K562 (cell line): ENCODE measurements around the gene IPO11. TPM values are rescaled to one million over a fixed set of nuclear protein-coding genes. Genes with fewer than 3 reads are reported as not detected.
A peak's percentile ranks its signal among the peaks of the same experiment; 100 is the strongest.

Experiments used
- BDP1 ChIP-seq: IDR thresholded peaks from 3 replicates; pipeline ENCODE4 v1.6.1; 2011; ENCODE audit not compliant: insufficient read length, insufficient read depth
- CEBPG ChIP-seq, 3 experiments: fragments of 200-800 bp in 1 of 3; sonication (Bioruptor generic) in 1 of 3; sonication (generic) in 1 of 3; formaldehyde crosslinking in 1 of 3; IDR thresholded peaks in 2 of 3; conservative IDR thresholded peaks in 1 of 3; 2 replicates each; pipeline versions ENCODE4 v1.6.1 to v1.8.0; 2016 to 2022; ENCODE audit warnings: missing compliant biosample characterization in 2 of 3, missing genetic modification characterization in 2 of 3, mild to moderate bottlenecking in 1 of 3, missing genetic modification reagents in 1 of 3
- CREBBP ChIP-seq: IDR thresholded peaks from one replicate; pipeline ENCODE4 v1.6.1; 2012; ENCODE audit warnings: low read depth, mild to moderate bottlenecking, control low read depth, inconsistent platforms, low read length
- EZH2 ChIP-seq: IDR thresholded peaks from 2 replicates; pipeline ENCODE4 v1.6.1; 2012; ENCODE audit warnings: low read depth, mild to moderate bottlenecking, inconsistent platforms, low read length, borderline replicate concordance
- FOSL1 ChIP-seq: fragments of 200-800 bp; sonication (Bioruptor generic); conservative IDR thresholded peaks from 2 replicates; pipeline ENCODE4 v1.6.1; 2016; ENCODE audit warnings: missing genetic modification characterization, missing compliant biosample characterization
- FOXJ2 ChIP-seq: fragments of 200-800 bp; sonication (Bioruptor generic); IDR thresholded peaks from 2 replicates; pipeline ENCODE4 v1.6.1; 2016; ENCODE audit warnings: missing genetic modification characterization, missing compliant biosample characterization
- FOXK2 ChIP-seq, 2 experiments: fragments of 450-650 bp; IDR thresholded peaks in 1 of 2; conservative IDR thresholded peaks in 1 of 2; 2 replicates each; pipeline ENCODE4 v1.6.1; 2016; ENCODE audit warnings: low read depth in 2 of 2, mild to moderate bottlenecking in 1 of 2
- NFIC ChIP-seq: fragments of 450-650 bp; IDR thresholded peaks from 2 replicates; pipeline ENCODE4 v1.6.1; 2017; ENCODE audit warnings: mild to moderate bottlenecking, inconsistent platforms
- PHTF2 ChIP-seq: fragments of 250-450 bp; sonication (Bioruptor Pico); IDR thresholded peaks from 2 replicates; pipeline ENCODE4 v1.5.0; 2021; ENCODE audit warnings: mild to moderate bottlenecking
- PTBP1 ChIP-seq: fragments of 200-400 bp; formaldehyde crosslinking; IDR thresholded peaks from 2 replicates; pipeline ENCODE4 v1.6.1; 2017; ENCODE audit warnings: low read depth, low read length
- SFPQ ChIP-seq: fragments of 200-400 bp; formaldehyde crosslinking; IDR thresholded peaks from 2 replicates; pipeline ENCODE4 v1.6.1; 2017; ENCODE audit warnings: mild to moderate bottlenecking, low read depth, low read length, moderate library complexity
- SRF ChIP-seq, 2 experiments: fragments of 250-450, 450-650 bp in 1 of 2; sonication (Bioruptor Pico) in 1 of 2; sonication (generic) in 1 of 2; formaldehyde crosslinking; IDR thresholded peaks; 2 replicates each; pipeline versions ENCODE4 v1.5.0 to v1.5.1; 2020 to 2022; ENCODE audit warnings: mild to moderate bottlenecking in 1 of 2, missing genetic modification reagents in 1 of 2
- ZBTB11 ChIP-seq, 3 experiments: fragments of 200-800 bp in 1 of 3; fragments of 250-450 bp in 1 of 3; fragments of 450-650 bp in 1 of 3; sonication (Bioruptor Pico) in 1 of 3; sonication (Bioruptor generic) in 1 of 3; formaldehyde crosslinking in 1 of 3; IDR thresholded peaks; 2 replicates each; pipeline versions ENCODE4 v1.6.1 to v1.8.0; 2016 to 2022; ENCODE audit warnings: mild to moderate bottlenecking in 2 of 3, missing genetic modification characterization in 2 of 3, missing compliant biosample characterization in 1 of 3, moderate library complexity in 1 of 3
- ZBTB7A ChIP-seq: IDR thresholded peaks from 2 replicates; pipeline ENCODE4 v1.6.1; 2011; ENCODE audit warnings: low read depth, mild to moderate bottlenecking, low read length, moderate library complexity, borderline replicate concordance; ENCODE audit not compliant: control insufficient read depth
- ZNF134 ChIP-seq: fragments of 250-450 bp; sonication (Bioruptor Pico); conservative IDR thresholded peaks from 2 replicates; pipeline ENCODE4 v1.4.0; 2020
- ZNF644 ChIP-seq: fragments of 200-800 bp; sonication (Bioruptor generic); IDR thresholded peaks from 2 replicates; pipeline ENCODE4 v1.6.1; 2016; ENCODE audit warnings: low read depth, missing genetic modification characterization, missing compliant biosample characterization
- ZNF830 ChIP-seq: fragments of 250-450 bp; sonication (Bioruptor Pico); IDR thresholded peaks from 2 replicates; pipeline ENCODE4 v1.5.0; 2021; ENCODE audit warnings: mild to moderate bottlenecking
- polyA plus RNA-seq, 8 experiments: library from polyadenylated mRNA; depleted of rRNA in 4 of 8; stranded (reverse) in 5 of 8; unstranded in 3 of 8; fragments of >200 nt; fragmentation: Nextera tagmentation in 2 of 8; fragmentation: Illumina TruSeq in 1 of 8; extraction: Ambion mirVana in 2 of 8; extraction: Trizol in 1 of 8; gene quantifications; 2 replicates each; pipeline versions ENCODE4 v1.2.1 to v1.2.3, GENCODE V29; 2011 to 2014; ENCODE audit warnings: inconsistent platforms in 1 of 8, missing spikeins in 1 of 8
- total RNA-seq, 7 experiments: library from RNA; depleted of rRNA in 6 of 7; stranded (reverse); fragments of >200 nt in 6 of 7; fragmentation: Illumina TruSeq in 2 of 7; extraction: Trizol in 2 of 7; gene quantifications; 2 replicates each; pipeline versions ENCODE4 v1.2.1 to v1.2.3, GENCODE V29; 2011 to 2021; ENCODE audit warnings: low replicate concordance in 1 of 7
- TF ChIP-seq, protein P1 (sequence below): fragments of 250-450 bp; sonication (Bioruptor Pico); IDR thresholded peaks from 2 replicates; pipeline ENCODE4 v1.9.0; 2021; ENCODE audit warnings: mild to moderate bottlenecking
- TF ChIP-seq, protein P2 (sequence below): fragments of 250-450 bp; sonication (Bioruptor Pico); IDR thresholded peaks from 2 replicates; pipeline ENCODE4 v1.5.0; 2021; ENCODE audit warnings: mild to moderate bottlenecking, borderline replicate concordance

Gene IPO11
- total and polyA plus RNA-seq, 9 of the 15 experiments (the other 6 are each of a cell fraction or from before 2014, with no cell fraction given): 38.7 to 96.0 (median 70.9) TPM

GRCh38 chr5:62421414-62421813 lies 8.9 kb downstream of the IPO11 start (continued):
- TF ChIP-seq NFIC: peak; percentile 58
- no peak for TF ChIP-seq PTBP1
- TF ChIP-seq EZH2: no peak
- TF ChIP-seq ZBTB7A: no peak
- TF ChIP-seq SFPQ: no peak
- TF ChIP-seq CEBPG (CRISPR knock-in tag; IDR thresholded peaks at IDR 0.05): no peak
- TF ChIP-seq CEBPG (tag; conservative IDR thresholded peaks at IDR 0.05 in 1 of 2, IDR thresholded peaks at IDR 0.05 in 1 of 2): no peak
- peak; percentile 52 for TF ChIP-seq FOSL1 (tag)
- TF ChIP-seq ZNF134: no peak
- TF ChIP-seq CREBBP: no peak
- TF ChIP-seq ZNF830: no peak
- TF ChIP-seq, protein P1, sequence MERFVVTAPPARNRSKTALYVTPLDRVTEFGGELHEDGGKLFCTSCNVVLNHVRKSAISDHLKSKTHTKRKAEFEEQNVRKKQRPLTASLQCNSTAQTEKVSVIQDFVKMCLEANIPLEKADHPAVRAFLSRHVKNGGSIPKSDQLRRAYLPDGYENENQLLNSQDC (CRISPR knock-in tag): no peak
- TF ChIP-seq ZBTB11 (CRISPR knock-in tag; IDR thresholded peaks at IDR 0.05): no peak
- TF ChIP-seq BDP1: no peak
- TF ChIP-seq PHTF2: no peak
- TF ChIP-seq, protein P2, sequence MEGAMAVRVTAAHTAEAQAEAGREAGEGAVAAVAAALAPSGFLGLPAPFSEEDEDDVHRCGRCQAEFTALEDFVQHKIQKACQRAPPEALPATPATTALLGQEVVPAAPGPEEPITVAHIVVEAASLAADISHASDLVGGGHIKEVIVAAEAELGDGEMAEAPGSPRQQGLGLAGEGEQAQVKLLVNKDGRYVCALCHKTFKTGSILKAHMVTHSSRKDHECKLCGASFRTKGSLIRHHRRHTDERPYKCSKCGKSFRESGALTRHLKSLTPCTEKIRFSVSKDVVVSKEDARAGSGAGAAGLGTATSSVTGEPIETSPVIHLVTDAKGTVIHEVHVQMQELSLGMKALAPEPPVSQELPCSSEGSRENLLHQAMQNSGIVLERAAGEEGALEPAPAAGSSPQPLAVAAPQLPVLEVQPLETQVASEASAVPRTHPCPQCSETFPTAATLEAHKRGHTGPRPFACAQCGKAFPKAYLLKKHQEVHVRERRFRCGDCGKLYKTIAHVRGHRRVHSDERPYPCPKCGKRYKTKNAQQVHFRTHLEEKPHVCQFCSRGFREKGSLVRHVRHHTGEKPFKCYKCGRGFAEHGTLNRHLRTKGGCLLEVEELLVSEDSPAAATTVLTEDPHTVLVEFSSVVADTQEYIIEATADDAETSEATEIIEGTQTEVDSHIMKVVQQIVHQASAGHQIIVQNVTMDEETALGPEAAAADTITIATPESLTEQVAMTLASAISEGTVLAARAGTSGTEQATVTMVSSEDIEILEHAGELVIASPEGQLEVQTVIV (CRISPR knock-in tag): no peak
- no peak for TF ChIP-seq SRF (CRISPR knock-in tag; IDR thresholded peaks at IDR 0.05)
- TF ChIP-seq FOXJ2 (tag): 0 out of 2 replicates have a peak, but pooled peaks have one; percentile 50
- no peak; a peak in 1 of 4 replicates for TF ChIP-seq FOXK2 (conservative IDR thresholded peaks at IDR 0.05 in 1 of 2, IDR thresholded peaks at IDR 0.05 in 1 of 2; ENCODE audit: low read depth in 2 of 2)
- peak; percentile 66; the same call in 1 of the 2 replicates for TF ChIP-seq ZNF644
